Breast epithelium (tissue), 4 donors: ENCODE results near the gene TBXAS1. TPM values are rescaled to one million over a fixed set of nuclear protein-coding genes. Genes with fewer than 3 reads are reported as not detected.

Source experiments
- DNase-seq, 2 donors: peaks; one replicate each; pipeline ENCODE4 v3.0.0-alpha.2; 2019; ENCODE audit warnings: low spot score in 2 of 2
- H3K27ac ChIP-seq, 2 donors: fragments of 200-600 bp; sonication (generic) in 1 of 2; one replicate each; pipeline ENCODE4 v1.5.1; 2016 to 2019; ENCODE audit warnings: mild to moderate bottlenecking in 1 of 2
- H3K27me3 ChIP-seq, 2 donors: fragments of 200-600 bp; sonication (generic) in 1 of 2; one replicate each; pipeline versions ENCODE4 v1.5.1 to v1.6.0; 2017 to 2019; ENCODE audit warnings: control low read depth in 1 of 2, mild to moderate bottlenecking in 1 of 2
- H3K36me3 ChIP-seq: fragments of 200-600 bp; one replicate; pipeline ENCODE4 v1.5.1; 2019
- H3K4me1 ChIP-seq, 2 donors: fragments of 200-600 bp; sonication (generic); one replicate each; pipeline ENCODE4 v1.5.1; 2016 to 2019; ENCODE audit warnings: control low read depth in 1 of 2
- H3K4me3 ChIP-seq, 3 donors: fragments of 200-600 bp; sonication (generic); 1 replicate in 2 of 3; 2 replicates in 1 of 3; pipeline ENCODE4 v1.5.1; 2016 to 2019; ENCODE audit warnings: mild to moderate bottlenecking in 3 of 3, moderate library complexity in 2 of 3
- H3K9me3 ChIP-seq, 2 donors: fragments of 200-600 bp; sonication (generic) in 1 of 2; one replicate each; pipeline ENCODE4 v1.5.1; 2016 to 2019; ENCODE audit warnings: control low read depth in 1 of 2
- CTCF ChIP-seq, 3 donors: fragments of 450-650 bp; IDR thresholded peaks; one replicate each; pipeline ENCODE4 v1.5.1; 2016 to 2017; ENCODE audit warnings: antibody characterized with exemption in 3 of 3, mild to moderate bottlenecking in 3 of 3, moderate library complexity in 3 of 3
- POLR2A ChIP-seq: fragments of 450-650 bp; IDR thresholded peaks from one replicate; pipeline ENCODE4 v1.6.1; 2016; ENCODE audit warnings: antibody characterized with exemption, mild to moderate bottlenecking, moderate library complexity
- POLR2AphosphoS5 ChIP-seq, 3 donors: sonication (generic); formaldehyde crosslinking; IDR thresholded peaks; one replicate each; pipeline ENCODE4 v1.6.1; 2017; ENCODE audit warnings: antibody characterized with exemption in 3 of 3
- intact Hi-C: fragments of 100-400 bp; cut with DNase I; formaldehyde crosslinking; loops from one replicate; pipeline ENCODE4 v1.15.1; 2023; ENCODE audit warnings: low total_unique reads
- total RNA-seq, 3 donors: library from RNA; depleted of rRNA; stranded (reverse); fragments of >200 nt; gene quantifications; one replicate each; pipeline ENCODE4 v1.1.0, GENCODE V29; 2016

Gene TBXAS1
- total RNA-seq, 3 donors from 2014 or later: 17.7 to 59.8 (median 17.9) TPM

DNA sequence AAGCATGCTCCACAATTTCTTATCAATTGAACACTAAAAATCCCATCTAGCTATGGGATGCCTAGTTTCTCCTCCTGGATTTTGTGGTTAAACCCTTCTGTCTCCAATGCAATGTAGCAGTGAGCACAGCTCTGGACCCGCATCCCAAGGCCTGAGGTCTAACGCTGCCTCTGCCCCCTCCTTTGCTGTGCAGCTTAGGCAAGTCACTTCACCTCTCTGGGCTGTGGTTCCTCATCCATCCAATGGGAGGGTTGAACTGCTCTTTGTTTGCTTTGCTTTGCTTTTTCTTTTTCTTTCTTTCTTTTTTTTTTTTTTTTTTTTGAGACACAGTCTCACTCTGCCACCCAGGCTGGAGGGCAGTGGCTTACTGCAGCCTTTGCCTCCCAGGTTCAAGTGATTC, 164.5 kb downstream of the TBXAS1 start:
- TF ChIP-seq CTCF (IDR thresholded peaks at IDR 0.05) (no peak), POLR2AphosphoS5 (IDR thresholded peaks at IDR 0.05) (no peak), POLR2A (no peak)
- Histone ChIP-seq H3K36me3 (no peaks in the 10 kb centered on the region), H3K4me1 (no peaks in the 10 kb centered on the region), H3K4me3 (no peak overlapping the region), H3K27me3 (no peaks in the 10 kb centered on the region), H3K27ac (no peak overlapping the region), H3K9me3 (no peaks in the 10 kb centered on the region)
- intact Hi-C loops: no loop called here
- DNase-seq: no peak

DNA sequence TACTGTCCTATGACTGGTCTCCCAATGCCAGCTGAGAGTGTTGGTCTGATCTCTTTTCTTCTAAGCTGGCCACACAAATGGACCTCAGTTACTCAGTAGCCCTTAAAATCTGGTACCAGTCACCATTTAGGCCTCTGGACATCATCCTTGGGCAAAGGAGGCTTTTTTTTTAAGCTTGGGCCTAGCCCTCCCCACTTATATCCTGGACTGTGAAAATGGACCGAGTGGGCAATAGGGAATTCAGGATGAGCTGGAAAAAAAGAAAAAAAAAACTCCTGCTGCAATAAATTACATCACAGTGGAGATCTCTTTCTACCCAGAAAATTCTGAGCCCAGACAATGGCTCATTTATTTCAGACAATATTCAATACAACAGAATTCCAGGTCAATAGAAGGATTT, 165.3 kb downstream of the TBXAS1 start:
- Histone ChIP-seq H3K36me3 (no peaks in the 10 kb centered on the region), H3K4me3 (no peak overlapping the region), H3K27ac (no peak overlapping the region), H3K9me3 (no peaks in the 10 kb centered on the region), H3K27me3 (no peaks in the 10 kb centered on the region), H3K4me1 (no peaks in the 10 kb centered on the region)
- DNase-seq: no peak
- intact Hi-C loops: no loop called here
- TF ChIP-seq CTCF (IDR thresholded peaks at IDR 0.05) (no peak), POLR2A (no peak), POLR2AphosphoS5 (IDR thresholded peaks at IDR 0.05) (no peak)

- TF ChIP-seq POLR2AphosphoS5 (IDR thresholded peaks at IDR 0.05) (no peak), POLR2A (no peak), CTCF (IDR thresholded peaks at IDR 0.05) (no peak)
- H3K4me3 ChIP-seq: no peak overlapping the region
- H3K4me1 ChIP-seq: no peaks in the 10 kb centered on the region
- DNase-seq: no peak
- H3K9me3 ChIP-seq: no peaks in the 10 kb centered on the region
- H3K36me3 ChIP-seq: no peaks in the 10 kb centered on the region
- no peaks in the 10 kb centered on the region for H3K27me3 ChIP-seq
- no peak overlapping the region for H3K27ac ChIP-seq
- intact Hi-C loops: no loop called here
Measured at GRCh38 chr7:139995017-139995915, 166.2 kb downstream of the TBXAS1 start.

- TF ChIP-seq CTCF (IDR thresholded peaks at IDR 0.05) (no peak), POLR2AphosphoS5 (IDR thresholded peaks at IDR 0.05) (no peak), POLR2A (no peak)
- intact Hi-C loops: no loop called here
Measured at GRCh38 chr7:139998572-139998971, 169.5 kb downstream of the TBXAS1 start.

GRCh38 chr7:139999516-139999915, 170.5 kb downstream of the TBXAS1 start:
- Histone ChIP-seq H3K4me1 (no peaks in the 10 kb centered on the region), H3K27ac (no peak overlapping the region), H3K4me3 (no peak overlapping the region), H3K9me3 (no peaks in the 10 kb centered on the region), H3K36me3 (no peaks in the 10 kb centered on the region), H3K27me3 (no peaks in the 10 kb centered on the region)
- TF ChIP-seq CTCF (IDR thresholded peaks at IDR 0.05) (no peak), POLR2A (no peak), POLR2AphosphoS5 (IDR thresholded peaks at IDR 0.05) (no peak)
- intact Hi-C loops: no loop called here
- DNase-seq: no peak

More at GRCh38 chr7:139998572-139998971, 169.5 kb downstream of the TBXAS1 start:
- no peak for DNase-seq
- Histone ChIP-seq H3K9me3 (no peaks in the 10 kb centered on the region), H3K36me3 (no peaks in the 10 kb centered on the region), H3K4me3 (no peak overlapping the region), H3K4me1 (no peaks in the 10 kb centered on the region), H3K27ac (no peak overlapping the region), H3K27me3 (no peaks in the 10 kb centered on the region)
